GM19467 (cell line): Measurements from ENCODE around the gene KLHDC4.
"Not testable (repeated sequence)": the region's sequence is repeated elsewhere in the genome, so short reads cannot be mapped to it uniquely, and the experiment has no call there.

ENCODE experiments used
- ATAC-seq: cut with Tn5 transposase; IDR thresholded peaks from one replicate; pipeline ENCODE4 v1.9.1; 2021; ENCODE audit warnings: mild to moderate bottlenecking, moderate library complexity; ENCODE audit not compliant: unreplicated experiment

KLHDC4 gene

DNA sequence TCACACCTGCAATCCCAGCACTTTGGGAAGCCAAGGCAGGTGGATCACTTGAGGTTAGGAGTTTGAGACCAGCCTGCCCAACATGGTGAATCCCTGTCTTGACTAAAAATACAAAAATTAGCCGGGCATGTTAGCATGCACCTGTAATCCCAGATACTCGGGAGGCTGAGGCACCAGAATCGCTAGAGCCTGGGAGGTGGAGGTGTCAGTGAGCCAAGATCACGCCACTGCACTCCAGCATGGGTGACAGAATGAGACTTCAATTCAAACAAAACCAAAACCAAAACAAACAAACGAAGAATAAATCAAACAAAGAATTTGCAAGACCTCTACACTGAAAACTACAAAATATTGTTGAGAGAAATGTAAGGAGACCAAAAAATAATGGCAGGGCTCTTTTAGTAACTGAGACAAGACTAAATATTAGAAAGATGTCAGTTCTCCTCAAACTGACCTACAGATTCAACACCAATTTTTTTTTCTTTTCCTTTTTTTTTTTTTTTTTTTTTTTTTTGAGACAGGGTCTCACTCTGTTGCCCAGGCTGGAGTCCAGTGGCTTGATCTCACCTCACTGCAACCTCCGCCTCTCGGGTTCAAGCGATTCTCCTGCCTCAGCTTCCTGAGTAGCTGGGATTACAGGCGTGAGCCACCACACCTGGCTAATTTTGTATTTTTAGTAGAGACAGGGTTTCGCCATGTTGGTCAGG is 23.1 kb upstream of the KLHDC4 start:
- not testable (repeated sequence) for ATAC-seq

DNA sequence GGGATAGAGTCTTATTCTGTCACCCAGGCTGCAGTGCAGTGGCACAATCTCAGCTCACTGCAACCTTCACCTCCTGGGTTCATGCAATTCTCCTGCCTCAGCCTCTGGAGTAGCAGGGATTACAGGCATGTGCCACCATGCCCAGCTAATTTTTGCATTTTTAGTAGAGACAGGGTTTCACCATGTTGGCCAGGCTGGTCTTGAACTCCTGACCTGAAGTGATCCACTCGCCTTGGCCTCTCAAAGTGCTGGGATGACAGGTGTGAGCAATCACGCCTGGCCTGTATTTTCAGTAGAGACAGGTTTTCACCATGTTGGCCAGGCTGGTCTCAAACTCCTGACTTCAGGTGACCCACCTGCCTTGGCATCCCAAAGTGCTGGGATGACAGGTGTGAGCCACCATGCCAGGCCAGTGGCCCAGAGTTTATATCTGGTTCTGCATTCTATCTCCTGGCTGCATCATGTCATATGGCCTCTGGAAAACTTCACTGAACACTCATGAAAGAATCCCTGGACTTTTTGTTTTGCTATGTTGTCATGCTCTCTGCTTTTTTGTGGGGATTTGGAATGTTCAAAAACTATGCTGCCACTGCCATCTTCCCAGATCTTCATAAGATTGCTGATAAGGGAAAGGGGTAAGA is 21.8 kb upstream of the KLHDC4 start:
- ATAC-seq = not testable (repeated sequence)

DNA sequence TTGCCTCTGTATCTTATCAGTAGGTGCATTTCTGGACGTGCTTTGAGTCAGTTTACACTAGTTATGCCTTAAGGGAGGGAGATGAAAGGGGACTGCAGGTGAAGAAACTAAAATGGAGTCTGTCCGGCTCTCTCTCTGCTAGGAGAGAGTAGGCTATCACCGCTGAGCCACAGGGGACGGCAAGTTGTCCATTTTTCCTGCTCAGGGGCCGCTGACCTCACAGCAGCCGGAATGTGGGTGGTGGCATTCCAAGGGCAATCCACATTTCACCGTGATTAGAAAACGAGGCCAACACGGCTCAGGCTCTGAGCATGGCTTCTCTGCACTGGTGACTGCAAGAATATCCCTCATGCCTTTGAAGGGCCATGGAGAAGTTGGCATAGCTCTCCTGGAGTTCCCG is 19.0 kb upstream of the KLHDC4 start:
- no peak for ATAC-seq

DNA sequence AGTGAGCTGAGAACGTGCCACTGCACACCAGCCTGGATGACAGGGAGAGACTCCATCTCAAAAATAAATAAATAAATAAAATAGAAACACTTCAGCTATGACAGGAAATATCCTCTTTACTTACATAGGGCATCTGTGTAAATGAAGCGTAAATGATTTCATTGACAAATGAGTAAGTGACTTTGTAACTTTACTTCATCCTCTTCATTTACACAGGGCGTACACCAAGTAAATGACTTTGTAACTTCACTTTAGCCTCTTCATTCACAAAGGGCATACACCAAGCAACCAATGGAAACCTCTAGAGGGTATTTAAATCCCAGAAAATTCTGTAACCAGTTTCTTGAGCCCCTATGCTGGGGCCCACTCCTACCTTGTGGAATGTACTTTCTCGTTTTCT is 16.2 kb upstream of the KLHDC4 start:
- ATAC-seq = no peak

DNA sequence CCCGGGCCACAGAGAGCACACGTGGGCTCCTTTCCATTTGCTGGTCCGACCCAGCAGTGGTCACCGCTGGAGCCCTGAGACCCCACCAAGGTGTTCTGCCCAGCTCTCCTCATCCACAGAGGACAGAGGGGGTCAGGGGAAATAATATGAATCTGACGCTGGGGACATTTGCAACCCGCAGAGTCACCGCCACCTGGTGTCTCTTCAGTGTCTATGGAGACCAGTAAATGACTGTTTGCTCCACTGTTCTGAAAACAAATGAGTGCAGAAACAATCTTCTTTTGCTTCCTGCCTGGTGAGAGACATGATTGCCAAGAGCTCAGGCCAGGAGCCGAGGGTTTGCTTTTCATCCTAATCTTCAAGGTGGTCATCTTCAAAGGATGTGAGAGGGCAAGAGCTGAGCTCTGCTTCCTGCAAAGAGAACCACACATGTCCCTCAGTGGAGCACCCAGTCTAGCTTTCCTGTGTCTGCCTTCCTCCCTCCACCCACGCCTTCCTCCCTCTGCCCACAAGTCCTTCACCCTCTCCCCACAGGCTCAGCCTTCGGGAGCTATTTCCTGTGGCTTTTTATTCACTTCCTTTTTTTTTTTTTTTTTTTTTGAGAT is 14.7 kb upstream of the KLHDC4 start:
- ATAC-seq = no peak

DNA sequence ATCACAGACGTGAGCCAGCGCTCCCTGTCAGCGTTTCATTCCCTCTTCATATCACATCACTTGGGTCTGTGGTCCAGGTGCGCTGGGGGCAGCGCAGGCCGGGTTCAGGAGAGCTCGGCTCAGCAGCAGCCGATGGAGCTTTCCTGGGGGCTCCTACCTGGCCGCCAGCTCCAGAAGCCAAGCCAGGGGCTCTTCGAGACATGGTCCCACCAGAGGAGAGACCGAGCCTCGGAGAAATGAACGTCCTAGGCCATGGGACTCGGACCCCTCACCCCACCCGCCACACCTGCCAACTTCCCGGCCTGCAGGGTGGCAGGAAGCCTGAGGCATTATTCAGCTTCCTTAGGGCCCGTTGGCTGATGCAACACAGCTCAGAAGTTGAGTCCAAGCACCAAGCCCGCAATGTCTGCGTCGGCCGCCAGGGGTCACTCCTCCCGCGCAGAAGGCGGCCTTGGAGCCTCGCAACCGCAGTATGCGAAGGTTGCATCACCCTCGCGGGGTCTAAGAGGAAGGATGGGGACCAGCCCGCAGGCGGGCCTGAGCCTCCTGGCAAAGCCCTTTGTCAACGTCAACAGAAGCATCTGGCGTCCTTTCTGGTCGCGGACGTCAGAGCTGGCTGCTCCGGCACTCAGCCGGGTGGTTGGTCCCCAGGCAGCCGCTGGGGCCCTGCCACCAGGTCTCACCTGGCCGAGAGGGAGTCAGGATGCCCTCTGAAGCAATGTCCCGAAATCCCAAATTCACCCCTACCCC is 13.2 kb upstream of the KLHDC4 start:
- ATAC-seq = peak; percentile 40

DNA sequence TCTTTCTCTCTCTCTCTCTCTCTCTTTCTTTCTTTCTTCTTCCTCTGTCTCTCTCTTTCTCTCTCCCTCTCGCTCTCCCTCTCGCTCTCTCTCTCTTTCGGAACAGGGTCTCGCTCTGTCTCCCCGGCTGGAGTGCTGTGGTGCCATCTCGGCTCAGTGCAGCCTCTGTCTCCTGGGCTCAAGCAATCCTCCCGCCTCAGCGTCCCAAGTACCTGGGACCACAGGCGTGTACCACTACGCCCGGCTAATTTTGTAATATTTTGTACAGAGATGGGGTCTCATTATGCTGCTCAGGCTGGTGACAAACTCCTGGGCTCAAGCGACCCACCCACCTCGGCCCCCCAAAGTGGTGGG is 12.7 kb upstream of the KLHDC4 start:
- ATAC-seq = no peak

DNA sequence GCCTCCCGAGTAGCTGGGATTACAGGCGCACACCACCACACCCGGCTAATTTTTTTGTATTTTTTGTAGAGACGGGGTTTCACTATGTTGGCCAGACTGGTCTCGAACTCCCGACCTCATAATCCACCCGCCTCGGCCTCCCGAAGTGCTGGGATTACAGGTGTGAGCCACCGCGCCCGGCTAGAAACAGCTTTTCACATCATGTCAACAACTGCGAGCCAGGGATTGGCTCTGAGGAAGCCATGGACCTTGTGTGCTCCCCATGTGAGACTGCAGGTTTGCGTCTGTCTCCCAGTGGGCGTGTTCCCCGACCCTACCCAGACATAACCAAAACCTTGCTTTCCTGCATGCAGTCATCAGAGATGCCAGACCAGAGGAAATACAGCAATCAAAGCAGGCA is 8.1 kb upstream of the KLHDC4 start:
- ATAC-seq = not testable (repeated sequence)

DNA sequence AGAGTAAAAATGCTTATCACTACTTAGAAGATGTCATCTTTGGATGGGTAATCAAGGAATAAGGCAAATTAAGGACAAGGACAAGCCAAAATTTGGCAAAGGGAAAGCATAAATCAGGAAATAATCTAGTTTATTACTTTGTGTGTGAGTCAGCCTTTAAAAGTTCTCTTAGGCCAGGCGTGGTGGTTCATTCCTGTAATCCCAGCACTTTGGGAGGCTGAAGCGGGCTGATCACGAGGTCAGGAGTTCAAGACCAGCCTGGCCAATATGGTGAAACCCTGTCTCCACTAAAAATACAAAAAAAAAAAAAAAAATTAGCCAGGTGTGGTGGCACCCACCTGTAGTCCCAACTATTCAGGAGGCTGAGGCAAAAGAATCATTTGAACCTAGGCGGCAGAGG is 1.7 kb upstream of the KLHDC4 start:
- ATAC-seq = not testable (repeated sequence)

DNA sequence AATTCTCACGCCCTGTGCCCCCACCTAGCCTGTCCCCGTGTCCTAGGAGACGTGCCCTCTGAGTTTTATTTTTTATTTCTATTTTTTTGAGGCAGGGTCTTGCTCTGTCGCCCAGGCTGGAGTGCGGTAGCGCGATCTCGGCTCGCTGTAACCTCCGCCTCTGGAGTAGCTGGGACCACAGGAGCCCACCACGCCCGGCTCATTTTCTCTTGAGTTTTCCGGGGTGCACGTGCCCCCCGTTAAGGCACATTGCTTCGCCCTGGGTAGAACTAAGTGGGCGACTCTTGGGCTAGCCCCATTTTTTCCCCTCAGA is 655 bp upstream of the KLHDC4 start:
- ATAC-seq = no peak

DNA sequence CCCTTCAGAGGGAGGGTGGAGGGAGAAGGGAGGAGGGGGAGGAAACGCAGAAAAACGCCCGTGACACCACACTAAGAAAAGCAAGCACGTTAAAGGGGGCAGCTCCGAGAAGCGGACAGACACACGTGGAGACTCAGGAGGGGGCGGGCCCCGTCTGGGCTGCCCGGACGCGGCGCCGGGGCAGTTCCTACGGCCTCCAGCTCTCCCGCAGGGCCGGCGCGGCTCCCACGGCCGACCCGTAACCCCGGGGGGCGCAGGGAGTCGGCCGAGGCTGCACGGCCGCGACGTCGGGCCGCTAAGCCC is 362 bp downstream of the KLHDC4 start:
- ATAC-seq = peak; percentile 24

DNA sequence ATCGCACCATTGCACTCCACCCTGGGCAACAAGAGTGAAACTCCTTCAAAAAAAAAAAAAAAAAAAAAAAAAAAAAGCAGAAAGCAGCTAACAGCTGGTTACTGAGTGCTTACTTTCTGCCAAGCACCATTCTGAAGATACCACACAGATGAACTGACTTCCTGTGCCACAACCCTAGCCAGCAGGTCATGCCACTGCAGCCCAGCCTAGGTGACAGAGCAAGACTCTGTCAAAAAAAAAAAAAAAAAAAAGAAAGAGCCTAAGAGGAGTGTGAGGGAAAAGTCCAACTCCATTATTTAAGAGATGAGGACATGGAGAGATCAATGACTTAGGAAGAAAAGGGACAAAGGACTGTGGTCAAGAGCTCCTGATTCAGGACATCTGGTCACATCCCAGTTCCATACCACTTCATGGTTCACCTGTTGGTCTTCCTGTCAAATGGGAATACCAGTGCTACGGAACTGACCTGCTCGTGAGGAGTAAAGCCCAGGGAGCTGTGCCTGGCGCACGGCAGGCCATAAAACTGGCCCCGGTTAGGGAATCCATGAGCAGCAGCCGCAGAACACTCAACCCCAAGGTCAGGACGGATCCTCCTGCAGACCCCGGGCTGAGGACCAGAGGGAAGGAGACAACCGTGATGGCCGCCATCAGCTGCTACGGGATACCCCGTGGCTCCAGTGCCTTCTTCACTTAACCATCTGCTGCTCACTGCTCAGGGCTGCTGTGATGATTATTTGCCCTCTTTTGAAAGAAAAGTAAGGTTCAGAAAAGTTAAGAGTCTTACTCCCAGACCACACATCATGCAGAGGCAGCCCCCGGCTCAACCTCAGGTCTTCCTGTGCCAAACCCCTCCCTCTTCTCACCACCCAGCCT is 950 bp downstream of the KLHDC4 start:
- ATAC-seq = peak; percentile 19

DNA sequence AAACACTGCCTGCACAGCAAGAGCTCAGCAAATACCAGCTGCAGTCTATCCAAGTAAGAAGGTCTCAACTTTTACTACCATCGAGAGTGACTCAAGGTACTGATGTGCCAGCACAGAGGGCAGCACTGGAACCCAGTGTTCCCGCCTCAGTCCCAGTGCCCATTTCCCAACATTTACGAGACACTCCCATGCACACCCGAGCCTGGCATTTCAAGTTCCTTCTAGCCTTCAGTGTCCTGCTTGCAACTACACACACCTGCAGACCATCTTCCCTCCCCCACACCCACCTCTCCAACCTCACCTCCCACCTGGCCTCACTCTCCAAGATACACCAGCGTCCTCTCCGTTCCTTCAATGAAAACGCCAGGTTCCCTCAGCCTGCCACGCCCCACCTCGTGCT is 3.2 kb downstream of the KLHDC4 start:
- ATAC-seq = no peak

DNA sequence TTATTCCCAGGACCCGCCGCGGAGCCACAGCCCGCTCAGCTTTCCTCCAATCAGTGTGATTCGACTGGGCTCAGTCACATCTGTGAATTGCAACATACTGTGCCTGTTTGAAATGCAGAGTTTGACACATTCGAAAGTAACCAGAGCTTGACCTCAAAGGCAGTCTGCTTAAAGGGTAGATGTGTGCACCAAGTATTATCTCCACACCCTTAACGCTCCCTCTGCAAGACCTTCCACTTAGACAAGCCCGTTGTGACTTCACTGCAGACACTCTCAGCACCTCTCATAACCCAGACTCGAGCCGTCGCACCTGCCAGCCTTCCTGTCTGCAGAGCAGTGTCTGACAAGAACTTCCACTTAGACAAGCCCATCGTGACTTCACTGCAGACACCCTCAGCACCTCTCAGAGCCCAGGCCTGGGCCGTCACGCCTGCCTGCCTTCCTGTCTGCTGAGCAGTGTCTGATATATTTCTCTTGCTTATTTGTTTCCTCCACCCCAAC is 3.7 kb downstream of the KLHDC4 start:
- ATAC-seq = no peak

DNA sequence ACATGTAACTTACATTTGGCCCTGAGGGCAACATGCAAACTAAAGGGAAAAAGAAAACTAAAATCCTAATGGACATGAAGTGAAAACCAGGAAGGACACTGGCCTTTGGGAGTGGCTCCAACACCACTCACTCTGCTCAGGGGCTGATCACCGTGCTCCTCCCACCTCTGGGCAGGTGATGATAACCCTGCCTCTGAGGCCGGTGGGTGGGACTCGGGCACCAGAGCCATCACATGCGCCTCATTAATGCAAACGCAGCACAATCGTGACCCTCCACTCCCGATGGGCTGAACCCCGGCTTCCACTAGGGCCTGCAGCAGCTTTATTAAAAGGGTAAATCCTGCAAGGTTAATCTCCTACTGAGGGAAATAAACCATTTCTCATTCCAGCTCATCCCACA is 4.7 kb downstream of the KLHDC4 start:
- ATAC-seq = no peak

DNA sequence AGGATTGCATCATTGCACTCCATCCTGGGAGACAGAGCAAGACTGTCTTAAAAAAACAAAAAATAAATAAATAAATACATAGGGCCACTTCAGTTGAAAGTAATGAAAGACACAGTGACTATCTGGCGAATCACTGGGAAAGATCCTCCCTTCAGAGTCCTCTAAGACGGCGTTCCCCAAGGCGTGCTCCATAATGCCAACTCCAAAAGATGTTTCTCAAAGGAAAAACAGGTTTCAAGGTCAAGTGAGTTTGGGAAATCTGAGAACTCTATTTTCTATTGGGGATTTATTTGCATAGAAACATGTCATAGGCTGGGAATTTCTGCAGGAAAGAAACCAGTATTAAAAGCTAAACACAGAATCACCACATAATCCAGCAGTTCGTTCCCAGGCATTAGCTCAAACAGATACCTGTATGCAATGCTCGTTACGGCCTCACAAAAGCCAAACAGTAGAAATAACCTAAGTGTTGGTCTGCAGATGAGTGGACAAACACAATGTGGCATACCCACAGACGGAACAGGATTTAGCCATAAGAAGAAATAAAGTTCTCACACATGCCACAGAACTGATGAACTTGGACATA is 7.9 kb downstream of the KLHDC4 start:
- ATAC-seq = no peak

DNA sequence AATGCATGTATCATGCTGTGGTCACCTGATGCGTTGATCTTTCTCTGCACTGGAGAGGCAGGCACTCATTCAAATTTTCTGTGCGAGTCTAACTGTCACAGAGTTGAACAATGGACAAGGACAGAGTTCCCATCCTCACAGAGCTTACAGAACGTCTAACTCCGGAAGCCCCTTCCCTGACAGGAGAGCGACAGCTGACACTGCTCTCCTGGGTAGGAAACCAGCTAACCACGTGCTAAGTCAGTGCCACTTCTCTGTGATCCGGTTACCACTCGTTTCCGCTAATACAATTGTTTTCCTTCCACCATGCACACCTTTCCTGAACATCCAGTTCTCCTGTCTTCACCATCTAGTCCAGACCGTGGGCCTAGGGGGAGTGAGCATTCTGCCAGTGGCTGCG is 11.3 kb downstream of the KLHDC4 start:
- no peak for ATAC-seq

DNA sequence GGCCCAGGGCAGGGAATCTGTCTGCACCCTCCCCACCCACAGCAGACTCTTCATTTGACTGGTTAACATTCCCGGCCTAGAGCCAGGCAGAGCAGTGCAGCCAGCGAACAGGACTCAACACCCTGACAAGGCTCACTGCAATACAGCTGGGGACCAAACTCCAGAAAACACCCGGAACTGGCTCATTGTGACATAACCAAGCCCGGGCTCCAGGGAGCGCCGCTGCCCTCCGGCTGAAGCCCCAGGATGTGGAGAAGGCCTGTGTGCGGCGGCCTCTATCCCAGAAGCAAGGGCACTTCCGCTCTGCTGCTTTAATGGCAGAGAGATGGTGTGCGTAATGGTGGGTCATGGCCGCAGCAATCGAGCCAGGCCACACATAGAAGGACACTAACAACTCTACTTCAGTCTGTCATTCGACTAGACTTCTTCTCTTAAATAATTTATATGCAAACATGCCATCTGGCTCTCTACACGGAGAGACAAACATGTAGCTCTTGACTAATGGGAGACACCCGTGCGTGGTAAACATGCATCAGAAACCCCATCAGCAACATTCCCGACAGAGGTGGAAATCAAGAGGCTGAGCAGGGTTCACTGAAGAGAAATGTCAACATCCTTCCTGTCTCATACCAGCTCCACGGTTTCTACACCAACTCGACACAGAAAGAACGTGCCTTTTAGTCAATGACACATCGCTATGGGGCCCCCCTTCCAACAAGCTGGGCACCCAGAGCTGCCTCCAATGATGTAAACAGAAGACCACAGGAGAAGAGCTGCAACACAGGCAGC is 18.0 kb downstream of the KLHDC4 start:
- ATAC-seq = no peak

DNA sequence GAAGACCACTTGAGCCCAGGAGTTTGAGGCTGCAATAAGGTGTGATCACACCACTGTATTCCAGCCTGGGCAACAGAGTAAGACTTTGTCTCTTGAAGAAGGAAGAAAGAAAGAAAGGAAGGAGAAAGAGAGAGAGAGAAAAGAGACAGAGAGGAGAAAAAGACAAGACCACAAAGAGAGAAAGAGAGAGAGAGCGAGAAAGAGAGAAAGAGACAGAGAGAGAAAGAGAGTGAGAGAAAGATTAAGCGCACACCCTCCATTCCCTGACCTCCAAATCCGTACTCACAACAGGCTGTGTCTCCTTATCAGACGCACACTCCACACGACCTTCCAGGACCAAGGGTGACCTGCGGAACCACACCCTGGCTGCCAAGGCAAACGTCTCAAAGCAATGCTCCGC is 19.6 kb downstream of the KLHDC4 start:
- ATAC-seq = no peak
